Stimulated activated CD4-positive, alpha-beta T cell treated with anti-CD3 and anti-CD28 coated beads, TNF-alpha, amount 100 ng/mL, for 1 hour (primary cell): Measurements from ENCODE around the gene TCEAL4.

Source experiments
- DNase-seq, 3 donors: peaks; one replicate each; pipeline ENCODE4 v3.0.0-alpha.2; 2020; ENCODE audit warnings: low read depth in 3 of 3, low spot score in 1 of 3

The TCEAL4 gene

DNA sequence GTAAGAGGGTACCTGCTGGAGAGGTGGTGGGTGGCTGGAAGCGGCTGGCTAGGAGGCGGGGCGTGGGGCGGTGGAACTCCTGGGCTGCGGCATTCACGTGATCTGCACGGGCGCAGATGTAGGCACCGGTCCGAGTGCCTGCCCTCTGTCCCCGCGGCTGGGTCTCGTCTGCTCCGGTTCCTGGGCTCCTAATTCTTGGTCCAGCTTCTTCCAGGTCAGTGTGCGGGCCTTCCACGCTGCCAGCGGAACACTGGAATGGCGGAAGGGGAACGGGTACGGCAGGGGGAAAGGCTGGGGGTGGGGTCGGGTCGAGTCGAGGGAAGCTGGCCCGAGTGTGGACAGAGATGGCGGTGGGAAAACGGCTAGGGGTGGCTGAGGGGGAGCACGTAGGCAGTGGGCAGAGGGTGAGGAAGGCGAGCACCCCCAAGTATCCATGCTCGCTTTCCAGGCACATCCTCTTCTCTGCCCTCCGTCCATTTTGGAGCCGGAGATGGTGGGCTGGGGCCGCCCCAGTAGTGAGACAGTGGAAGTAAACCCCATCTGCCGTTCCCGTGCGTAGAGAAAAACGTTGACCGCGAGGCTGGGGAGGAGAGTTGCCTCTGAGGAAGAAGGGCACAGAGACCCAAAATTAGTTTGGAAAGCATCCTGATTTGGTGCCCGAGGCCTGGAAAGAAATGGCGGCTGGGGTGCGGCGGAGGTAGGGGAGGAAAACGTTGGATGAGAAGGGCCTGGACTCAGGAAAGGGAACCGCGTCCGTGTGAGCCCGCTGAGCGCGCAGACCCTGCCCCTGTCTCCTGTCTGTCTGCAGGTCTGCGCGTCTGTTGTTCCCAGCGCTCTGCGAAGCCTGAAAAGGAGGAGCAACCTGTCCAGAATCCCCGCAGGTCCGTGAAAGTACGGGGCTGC, at the start of gene TCEAL4:
TSS of gene TCEAL4 (plus strand) at position 105 of the 903 bp plus-strand sequence. CDS start 1,161 bp downstream, outside the sequence.
- DNase-seq, result no peak

DNA sequence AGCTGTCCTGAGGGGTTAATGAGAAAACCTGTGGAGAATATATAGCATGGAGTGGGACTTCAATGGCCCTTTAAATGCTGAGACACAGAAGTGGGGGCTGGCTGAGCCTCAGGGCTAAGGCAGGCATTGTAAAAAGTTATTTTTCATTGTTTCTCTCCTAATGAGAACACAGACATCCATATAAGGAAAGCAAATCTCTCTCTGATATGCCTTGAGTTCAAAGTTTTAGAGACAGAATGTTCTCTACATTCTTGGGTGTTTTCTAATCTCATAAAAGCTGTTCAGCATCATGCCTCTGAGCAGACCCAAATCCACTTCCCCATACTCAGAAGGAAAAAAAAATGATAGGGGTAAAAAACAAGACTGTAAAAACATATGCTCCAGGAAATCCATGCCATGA, 49.2 kb upstream of the TCEAL4 start:
- no peak for DNase-seq

- DNase-seq, result no peak
Measured at GRCh38 chrX:103536732-103537131, 48.6 kb upstream of the TCEAL4 start.

GRCh38 chrX:103537871-103538387, 47.4 kb upstream of the TCEAL4 start:
- DNase-seq, result no peak

GRCh38 chrX:103538728-103539127, 46.6 kb upstream of the TCEAL4 start:
- no peak for DNase-seq

- no peak for DNase-seq
Measured at GRCh38 chrX:103539695-103540094, 45.6 kb upstream of the TCEAL4 start.

DNA sequence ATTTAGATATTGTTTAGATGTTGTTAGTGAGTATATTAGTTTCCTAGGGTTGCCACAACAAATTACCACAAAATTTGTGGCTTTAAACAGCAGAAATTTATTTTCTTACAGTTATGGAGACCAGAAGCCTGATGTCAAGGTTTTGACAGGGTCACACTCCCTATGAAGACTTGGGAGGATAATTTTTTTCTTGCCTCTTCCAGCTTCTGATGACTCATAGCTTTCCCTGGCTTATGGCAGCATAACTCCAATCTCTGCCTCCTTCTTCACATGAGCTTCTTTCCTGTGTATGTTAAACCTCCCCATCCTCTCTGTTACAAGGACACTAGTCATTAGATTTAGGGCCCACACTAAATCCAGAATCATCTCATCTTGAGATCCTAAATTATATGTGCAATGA, 45.2 kb upstream of the TCEAL4 start:
- no peak for DNase-seq

DNA sequence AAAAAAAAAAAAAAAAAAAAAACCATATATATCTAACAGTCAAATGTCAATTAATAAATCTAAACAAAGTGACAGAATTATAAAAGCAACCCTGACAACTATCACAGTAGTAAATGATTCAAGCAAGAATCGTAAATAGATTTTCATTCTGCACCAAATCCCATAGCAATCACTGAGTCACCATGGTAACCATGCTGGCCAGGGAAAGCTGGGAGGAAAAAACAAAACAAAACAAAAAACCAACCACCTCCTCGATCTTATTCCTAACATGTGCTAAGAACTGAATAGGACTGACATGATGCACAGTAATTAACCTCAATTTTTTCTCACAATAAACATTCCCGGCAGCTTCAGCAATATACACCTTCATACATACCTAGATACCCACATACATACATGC, 35.4 kb upstream of the TCEAL4 start:
- no peak for DNase-seq

DNA sequence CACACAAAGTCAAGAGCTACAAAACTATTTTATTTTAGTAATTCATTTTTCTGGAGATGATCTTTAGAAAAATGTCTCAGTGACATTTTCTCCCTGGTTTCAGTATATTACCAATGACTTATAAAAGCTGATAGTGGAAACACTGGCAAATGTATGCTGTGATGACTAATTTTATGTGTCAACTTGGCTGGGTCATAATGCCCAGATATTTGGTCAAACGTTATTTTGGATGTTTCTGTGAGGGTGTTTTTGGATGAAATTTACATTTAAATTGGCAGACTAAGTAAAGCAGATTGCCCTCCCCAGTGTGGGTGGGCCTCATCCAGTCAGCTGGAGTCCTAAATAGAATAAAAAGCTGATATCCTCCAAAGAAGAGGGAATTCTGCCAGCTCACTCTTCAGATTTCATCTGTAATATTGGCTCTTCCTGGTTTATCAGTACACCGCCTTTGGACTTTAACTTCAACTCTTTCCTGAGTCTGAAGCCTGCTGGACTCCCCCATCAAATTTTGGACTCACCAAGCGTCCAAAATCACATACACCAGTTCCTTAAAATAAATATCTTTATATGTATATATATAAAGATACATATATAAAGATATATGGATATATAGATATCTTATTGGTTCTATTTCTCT, 34.8 kb upstream of the TCEAL4 start:
- DNase-seq, result no peak

DNA sequence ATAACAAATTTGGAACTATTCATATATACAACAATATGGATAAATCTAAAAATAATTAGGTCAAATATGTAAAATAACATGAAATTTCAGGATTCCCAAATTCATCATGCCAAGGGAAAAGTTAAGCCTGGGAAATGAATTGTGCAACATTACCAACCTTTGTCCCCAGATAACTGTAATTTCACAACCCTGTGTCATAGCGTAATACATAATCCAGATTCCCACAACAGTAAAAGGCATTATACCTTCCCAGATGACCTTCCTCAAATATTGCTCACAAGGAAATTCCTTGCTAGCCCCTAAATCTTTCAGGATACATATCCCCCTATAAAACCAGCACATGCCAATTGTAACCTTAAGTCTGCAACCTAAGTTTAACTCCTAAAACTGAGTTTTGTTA, 33.1 kb upstream of the TCEAL4 start:
- DNase-seq, result no peak

DNA sequence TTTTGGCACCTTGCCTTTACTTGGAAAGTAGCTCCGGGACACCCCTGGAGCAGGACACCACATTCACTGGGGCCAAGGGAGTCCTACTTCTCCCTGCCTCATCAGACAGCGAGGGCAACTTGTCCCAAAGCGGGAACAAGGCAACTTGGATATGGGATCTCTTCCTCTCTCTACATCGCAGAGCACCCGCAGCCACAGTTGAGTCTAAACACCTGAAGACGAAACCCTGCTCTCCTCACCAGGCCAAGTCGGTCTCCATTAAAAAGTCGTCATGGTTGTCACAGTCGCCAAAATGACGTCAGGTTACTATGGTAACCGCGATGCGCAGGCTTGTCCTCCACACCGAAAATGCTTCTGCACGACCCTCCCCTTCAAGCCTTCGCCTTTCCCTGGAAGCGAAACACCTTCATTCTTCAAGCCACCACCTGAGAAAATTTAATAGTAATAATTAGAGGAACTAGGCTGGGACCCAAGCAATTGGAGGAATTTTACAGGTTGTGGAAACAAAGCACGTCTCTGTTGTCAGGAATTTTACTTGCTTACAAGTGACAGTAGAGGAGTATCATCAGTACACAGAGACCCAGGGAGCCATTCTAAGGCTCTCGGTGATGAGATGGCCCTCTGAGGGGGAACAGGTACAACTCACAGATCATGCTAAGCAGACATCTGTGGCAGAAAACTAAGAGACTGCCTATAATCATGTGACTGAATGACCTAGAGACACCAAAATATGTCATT, 30.5 kb upstream of the TCEAL4 start:
- DNase-seq, result peak in 2 of 3 donors; percentile 8 to 33

DNA sequence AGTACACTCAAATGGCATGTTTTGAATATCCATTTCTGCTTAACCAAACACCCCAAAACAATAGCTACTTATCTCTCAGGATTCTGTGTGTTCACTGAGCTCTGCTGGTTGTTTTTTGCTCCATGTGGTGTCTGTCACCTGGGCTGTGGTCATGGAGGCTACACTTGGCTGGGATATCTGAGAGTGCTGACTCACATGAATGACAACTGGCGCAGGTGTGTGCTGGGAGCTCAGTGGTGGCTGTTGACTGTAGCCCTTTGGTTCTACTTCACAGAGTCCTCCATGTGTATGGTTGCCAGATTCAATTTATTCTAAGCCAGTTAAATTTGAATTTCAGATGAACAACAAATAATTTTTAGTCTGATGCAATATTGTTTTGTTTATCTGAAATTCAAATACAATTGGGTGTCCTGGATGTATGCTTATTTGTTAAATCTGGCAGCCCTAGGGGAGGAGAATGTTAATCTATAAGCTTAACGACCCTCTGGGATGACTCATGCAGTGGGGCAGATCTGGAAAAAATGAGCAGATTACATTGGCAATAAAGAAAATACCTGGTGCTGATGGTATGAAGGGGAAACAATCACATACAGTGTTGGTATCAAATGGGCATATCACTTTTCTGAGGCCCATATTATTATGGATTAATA, 28.2 kb upstream of the TCEAL4 start:
- DNase-seq, result no peak

GRCh38 chrX:103560256-103560655, 25.1 kb upstream of the TCEAL4 start:
- DNase-seq, result no peak

GRCh38 chrX:103562801-103563200, 22.5 kb upstream of the TCEAL4 start:
- no peak for DNase-seq

- DNase-seq, result no peak
Measured at GRCh38 chrX:103565197-103565596, 20.1 kb upstream of the TCEAL4 start.

GRCh38 chrX:103565752-103566151, 19.6 kb upstream of the TCEAL4 start:
- no peak for DNase-seq

DNA sequence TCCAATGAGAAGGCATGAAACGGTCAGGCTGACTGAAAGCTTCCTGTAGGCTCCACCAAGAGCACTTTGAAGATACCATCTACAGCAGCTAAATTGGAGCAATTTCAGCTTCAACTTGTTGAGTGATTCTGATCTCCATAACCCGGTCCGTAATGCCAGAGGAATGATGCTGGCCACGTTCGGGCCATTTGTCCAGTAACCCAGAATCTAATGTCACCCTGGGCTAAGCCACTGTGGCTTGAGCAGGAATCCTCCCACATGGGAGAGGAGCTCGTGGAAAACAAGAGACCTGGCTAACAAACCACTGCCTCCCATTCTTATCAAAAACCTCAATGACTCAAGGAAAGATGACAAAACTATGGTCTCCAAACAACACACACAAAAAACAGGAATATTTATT, 14.2 kb upstream of the TCEAL4 start:
- no peak for DNase-seq

- no peak for DNase-seq
Measured at GRCh38 chrX:103571726-103572125, 13.6 kb upstream of the TCEAL4 start.

DNA sequence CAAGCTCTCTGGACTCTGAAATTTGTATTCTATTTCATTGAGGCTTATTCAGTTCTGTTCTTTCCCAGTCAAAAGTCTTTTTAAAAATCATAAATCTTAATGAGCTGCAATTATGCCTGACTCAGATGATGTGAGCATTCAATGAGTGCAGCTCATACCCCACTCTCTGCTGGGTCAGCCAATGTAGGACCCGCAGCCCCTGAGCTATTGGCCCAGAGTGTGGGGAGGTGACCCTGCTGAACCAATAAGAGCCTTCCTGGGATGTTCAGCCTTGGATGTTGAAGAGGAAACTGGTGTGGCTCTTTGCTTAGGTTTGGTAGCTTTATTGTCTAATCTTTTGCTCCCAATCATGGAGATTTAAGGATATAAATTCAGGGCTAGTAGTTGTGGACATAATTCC, 12.1 kb upstream of the TCEAL4 start:
- no peak for DNase-seq

GRCh38 chrX:103584596-103584995, 719 bp upstream of the TCEAL4 start:
- no peak for DNase-seq

DNA sequence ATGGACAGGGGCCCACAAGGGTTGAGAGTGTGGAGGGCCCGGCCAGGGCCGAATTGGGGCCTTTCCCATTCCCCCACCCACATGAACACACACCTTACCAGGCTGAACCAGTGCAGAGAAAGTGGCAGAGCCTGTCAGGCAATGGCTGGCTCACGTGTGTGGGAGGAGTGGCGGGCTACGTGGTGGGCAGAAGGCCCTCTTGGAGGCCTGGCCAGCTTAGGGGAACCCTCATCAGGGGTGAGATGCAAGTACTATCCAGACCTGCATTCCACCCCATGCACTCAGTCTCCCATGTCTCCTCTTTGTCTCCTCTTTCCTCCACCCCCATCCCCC, 965 bp downstream of the TCEAL4 start:
- DNase-seq, result no peak
